Measurements from ENCODE around the gene CD248. TPM values are rescaled to one million over a fixed set of nuclear protein-coding genes. Genes with fewer than 3 reads are reported as not detected.
A peak's percentile ranks its signal among the peaks of the same experiment; 100 is the strongest.

Gene CD248
- total RNA-seq, 3 donors from 2014 or later: 17.3 to 69.1 (median 24.9) TPM

DNA sequence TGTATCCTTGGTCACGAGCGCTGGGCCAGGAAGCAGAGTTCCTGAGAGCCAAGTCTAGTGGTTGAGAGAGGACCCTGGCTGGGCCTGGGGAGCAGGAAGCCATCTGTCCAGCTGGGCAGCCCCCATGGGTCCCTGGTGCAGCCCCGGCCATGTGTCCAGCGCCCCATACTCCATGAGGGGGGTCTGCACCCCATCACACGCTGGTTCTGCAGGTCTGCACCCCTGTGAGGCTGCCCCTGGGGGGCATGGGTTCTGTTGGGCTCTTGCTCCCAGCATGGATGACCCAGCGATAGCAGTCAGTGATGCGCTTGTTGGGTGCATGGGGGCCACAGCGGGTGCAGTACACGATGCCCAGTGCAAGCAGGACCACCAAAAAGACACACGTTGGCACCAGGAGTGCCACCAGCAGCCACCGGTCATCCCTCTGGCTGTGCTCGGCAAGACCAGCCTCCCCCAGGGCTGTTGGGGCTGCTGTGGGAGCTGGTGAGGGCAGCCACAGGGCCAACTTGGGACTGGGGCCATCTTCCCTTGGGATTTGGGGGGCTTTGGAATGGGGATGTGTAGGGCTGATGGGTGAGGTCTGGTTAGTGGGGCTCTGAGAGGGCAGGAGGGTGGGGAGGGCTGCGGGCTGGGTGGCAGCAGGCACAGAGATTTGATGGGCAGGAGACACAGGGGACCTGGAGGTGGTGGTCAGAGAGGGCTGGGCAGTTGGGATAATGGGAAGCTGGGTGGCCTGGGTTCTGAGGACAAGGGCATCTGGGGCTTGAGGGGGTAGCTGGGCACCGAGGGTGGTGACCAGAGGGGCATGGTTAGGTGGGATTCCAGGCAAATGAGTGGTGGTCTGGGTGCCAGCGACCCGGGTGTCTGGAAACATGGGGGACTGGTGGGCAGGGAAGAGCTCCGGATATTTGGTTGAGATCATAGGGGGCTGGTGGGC is 2.0 kb downstream of the CD248 start:
- DNase-seq (ENCODE audit: low spot score in 2 of 2): no peak
- H3K4me1 ChIP-seq: peaks cover 13 to 14% of the 10 kb centered on the region in 2 donors

DNA sequence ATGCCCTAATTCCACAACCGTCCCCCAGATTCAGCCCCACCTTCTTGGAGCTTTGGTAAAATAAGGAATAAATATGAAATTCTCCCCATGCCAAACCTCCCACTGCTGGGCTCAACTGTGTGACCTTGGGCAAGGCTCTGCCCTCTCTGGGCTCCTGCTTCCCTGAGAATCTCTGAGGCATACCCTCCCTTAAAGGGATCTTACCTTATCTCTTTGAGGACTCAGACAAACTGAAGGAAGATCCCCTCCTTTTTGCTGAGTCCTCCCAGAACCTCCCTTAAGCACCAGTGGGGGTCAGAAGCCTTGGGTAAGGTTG is 2.7 kb downstream of the CD248 start:
- peak overlapping the region; percentile 53 to 77 (median 64) for H3K4me3 ChIP-seq
- H3K9me3 ChIP-seq: no peaks in the 10 kb centered on the region
- DNase-seq (ENCODE audit: low spot score in 2 of 2): no peak
- intact Hi-C loops (cut with DNase I; ENCODE audit: low total_unique reads): no loop called here
- peaks cover 3% of the 10 kb centered on the region in 2 donors for H3K27me3 ChIP-seq
- H3K36me3 ChIP-seq: no peaks in the 10 kb centered on the region
- peaks cover 13 to 14% of the 10 kb centered on the region in 2 donors for H3K4me1 ChIP-seq
- TF ChIP-seq POLR2AphosphoS5 (IDR thresholded peaks at IDR 0.05): no peak
- no peak for TF ChIP-seq POLR2A (IDR thresholded peaks at IDR 0.05)
- TF ChIP-seq, protein P1, sequence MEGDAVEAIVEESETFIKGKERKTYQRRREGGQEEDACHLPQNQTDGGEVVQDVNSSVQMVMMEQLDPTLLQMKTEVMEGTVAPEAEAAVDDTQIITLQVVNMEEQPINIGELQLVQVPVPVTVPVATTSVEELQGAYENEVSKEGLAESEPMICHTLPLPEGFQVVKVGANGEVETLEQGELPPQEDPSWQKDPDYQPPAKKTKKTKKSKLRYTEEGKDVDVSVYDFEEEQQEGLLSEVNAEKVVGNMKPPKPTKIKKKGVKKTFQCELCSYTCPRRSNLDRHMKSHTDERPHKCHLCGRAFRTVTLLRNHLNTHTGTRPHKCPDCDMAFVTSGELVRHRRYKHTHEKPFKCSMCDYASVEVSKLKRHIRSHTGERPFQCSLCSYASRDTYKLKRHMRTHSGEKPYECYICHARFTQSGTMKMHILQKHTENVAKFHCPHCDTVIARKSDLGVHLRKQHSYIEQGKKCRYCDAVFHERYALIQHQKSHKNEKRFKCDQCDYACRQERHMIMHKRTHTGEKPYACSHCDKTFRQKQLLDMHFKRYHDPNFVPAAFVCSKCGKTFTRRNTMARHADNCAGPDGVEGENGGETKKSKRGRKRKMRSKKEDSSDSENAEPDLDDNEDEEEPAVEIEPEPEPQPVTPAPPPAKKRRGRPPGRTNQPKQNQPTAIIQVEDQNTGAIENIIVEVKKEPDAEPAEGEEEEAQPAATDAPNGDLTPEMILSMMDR (IDR thresholded peaks at IDR 0.05): no peak
- peak overlapping the region; percentile 83 to 95 for H3K27ac ChIP-seq

More for the DNA sequence above, 2.0 kb downstream of the CD248 start:
- intact Hi-C loops (cut with DNase I; ENCODE audit: low total_unique reads): no loop called here
- Histone ChIP-seq H3K9me3 (no peaks in the 10 kb centered on the region), H3K27ac (peak overlapping the region; percentile 30 to 95), H3K4me3 (peak overlapping the region; percentile 53 to 77 (median 64)), H3K36me3 (no peaks in the 10 kb centered on the region), H3K27me3 (peaks cover 3% of the 10 kb centered on the region in 2 donors)
- TF ChIP-seq, protein P1 (IDR thresholded peaks at IDR 0.05): no peak
- no peak for TF ChIP-seq POLR2AphosphoS5 (IDR thresholded peaks at IDR 0.05)
- no peak for TF ChIP-seq POLR2A (IDR thresholded peaks at IDR 0.05)

DNA sequence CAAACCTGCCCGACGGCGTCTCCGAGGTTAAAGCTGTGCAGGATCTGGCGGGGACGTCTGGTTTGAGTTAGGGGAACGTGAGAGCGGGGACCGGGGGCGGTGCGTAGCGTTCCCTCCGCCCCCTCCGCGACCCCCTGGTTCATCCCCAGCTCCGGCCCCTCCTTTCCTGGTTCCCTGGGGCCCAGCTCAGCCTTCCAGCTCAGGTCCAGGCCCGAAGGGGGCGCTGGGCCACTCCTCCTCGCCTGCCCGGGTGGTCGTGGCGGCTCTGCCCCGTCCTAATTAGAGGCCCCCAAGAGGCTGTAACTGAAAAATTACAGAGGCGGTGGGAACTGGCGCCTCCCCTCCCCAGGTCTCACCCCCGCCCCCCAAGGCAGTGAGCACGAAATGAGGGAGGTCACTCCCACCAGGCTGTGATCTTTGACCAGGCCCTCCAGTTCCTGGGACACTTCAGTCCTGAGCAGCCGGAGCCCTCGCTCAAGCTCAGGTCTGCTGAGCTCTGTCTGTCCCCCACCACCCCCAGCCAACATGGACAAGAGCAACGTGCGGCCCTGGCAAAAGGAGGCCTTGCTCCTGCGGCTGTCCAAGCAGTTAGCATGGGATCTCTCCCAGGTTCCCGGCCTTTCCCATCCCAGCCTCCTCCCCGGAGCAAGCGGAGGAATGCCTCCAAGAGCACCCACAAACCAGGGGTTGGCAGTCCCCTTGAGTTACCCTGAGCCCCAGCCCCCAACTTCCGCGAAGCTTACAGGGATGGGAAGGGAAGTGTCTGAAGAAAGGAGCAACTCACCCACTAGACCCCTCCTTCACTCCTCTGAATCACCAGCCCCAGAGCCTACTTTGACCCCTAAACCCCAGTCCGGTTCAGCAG is 3.3 kb downstream of the CD248 start:
- Histone ChIP-seq H3K4me3 (peak overlapping the region; percentile 53 to 77 (median 64)), H3K27ac (peak overlapping the region; percentile 83 to 95), H3K9me3 (no peaks in the 10 kb centered on the region), H3K36me3 (no peaks in the 10 kb centered on the region), H3K27me3 (peaks cover 3% of the 10 kb centered on the region in 2 donors), H3K4me1 (peaks cover 10 to 13% of the 10 kb centered on the region in 2 donors)
- intact Hi-C loops (cut with DNase I; ENCODE audit: low total_unique reads): no loop called here
- DNase-seq (ENCODE audit: low spot score in 2 of 2): no peak
- TF ChIP-seq POLR2A (IDR thresholded peaks at IDR 0.05): no peak
- no peak for TF ChIP-seq POLR2AphosphoS5 (IDR thresholded peaks at IDR 0.05)

DNA sequence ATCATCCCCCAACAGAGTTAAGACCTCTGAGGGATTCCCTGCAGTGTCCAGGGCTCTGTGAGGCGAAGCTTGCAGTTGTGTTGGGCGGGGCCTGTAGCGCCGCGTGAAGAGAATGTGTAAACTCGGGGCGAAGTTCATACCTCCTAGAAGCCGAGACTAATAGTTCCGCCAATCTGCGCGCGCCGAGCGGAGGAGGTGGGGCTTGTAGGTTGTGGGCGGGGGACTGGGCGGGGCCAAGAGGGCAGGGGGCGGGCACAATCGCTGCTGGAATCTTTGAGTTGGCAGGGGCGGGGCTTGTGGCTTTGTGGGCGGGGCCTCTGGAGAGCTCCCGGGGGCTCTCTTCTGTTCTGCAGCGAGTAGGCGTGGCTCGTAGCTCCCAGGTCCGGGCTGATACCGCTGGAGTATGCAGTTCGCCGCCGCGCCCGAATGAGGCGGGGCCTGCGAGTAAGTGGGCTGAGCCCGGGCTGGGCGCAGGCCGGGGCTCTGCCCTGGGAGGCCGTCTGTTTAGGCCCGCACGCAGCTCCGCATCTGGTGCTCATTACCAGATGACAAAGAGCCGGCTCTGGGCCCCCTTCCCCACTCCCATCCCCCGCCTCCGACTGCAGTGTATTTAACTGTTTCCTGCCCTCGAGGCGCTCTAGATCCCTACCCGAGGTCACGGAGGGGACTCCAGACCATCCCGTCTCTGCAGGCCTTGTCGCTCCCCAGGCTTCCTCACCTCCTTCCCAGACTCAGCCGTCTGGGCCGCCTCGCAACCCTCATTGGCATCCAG is 4.1 kb downstream of the CD248 start:
- TF ChIP-seq POLR2AphosphoS5 (IDR thresholded peaks at IDR 0.05): peak in 1 of 3 donors; percentile 43
- TF ChIP-seq, protein P1 (IDR thresholded peaks at IDR 0.05): no peak
- H3K27ac ChIP-seq: peak overlapping the region; percentile 83 to 95
- H3K27me3 ChIP-seq: peaks cover 3% of the 10 kb centered on the region in 2 donors
- H3K36me3 ChIP-seq: no peaks in the 10 kb centered on the region
- H3K9me3 ChIP-seq: no peaks in the 10 kb centered on the region
- intact Hi-C loops (cut with DNase I; ENCODE audit: low total_unique reads): no loop called here
- peak; percentile 94 to 97 for DNase-seq (ENCODE audit: low spot score in 2 of 2)
- peaks cover 3 to 10% of the 10 kb centered on the region in 2 donors for H3K4me1 ChIP-seq
- H3K4me3 ChIP-seq: peak overlapping the region; percentile 53 to 77 (median 64)

DNA sequence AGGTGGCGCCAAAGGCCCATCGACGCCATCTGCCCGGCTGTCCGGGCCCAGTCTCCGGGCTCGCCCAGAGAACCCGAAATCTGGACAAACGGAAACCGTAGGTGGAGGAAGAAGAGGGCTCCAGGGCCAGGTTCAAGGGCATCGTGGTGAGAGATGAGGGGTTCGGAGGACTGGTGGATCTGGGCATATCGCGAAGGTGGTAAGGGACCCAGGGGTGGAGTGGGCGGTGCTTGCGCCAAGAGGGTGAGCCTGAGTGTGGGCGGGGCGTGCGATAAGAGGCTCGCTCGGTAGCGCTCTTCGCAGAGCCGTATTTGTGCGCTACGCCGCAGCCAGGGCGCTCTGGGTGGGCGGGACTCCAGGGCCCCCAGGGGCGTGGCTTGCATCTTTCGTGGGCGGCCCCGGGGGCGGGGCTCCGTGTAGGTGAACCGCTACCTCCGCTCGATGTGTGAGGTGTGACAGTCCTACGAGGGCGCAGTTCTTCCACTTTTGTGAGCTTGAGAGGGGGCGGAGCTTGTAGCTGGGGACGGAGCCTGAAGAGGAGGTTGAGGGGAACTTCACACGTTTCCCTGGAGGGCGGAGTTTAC is 4.8 kb downstream of the CD248 start:
- peak overlapping the region; percentile 53 to 77 (median 64) for H3K4me3 ChIP-seq
- peak overlapping the region; percentile 83 to 95 for H3K27ac ChIP-seq
- peaks cover 3% of the 10 kb centered on the region in 2 donors for H3K27me3 ChIP-seq
- H3K9me3 ChIP-seq: no peaks in the 10 kb centered on the region
- intact Hi-C loops (cut with DNase I; ENCODE audit: low total_unique reads): no loop called here
- peak; percentile 77 to 92 for DNase-seq (ENCODE audit: low spot score in 2 of 2)
- H3K36me3 ChIP-seq: no peaks in the 10 kb centered on the region
- no peak for TF ChIP-seq POLR2A (IDR thresholded peaks at IDR 0.05)
- peak; percentile 12 to 43 (median 32) for TF ChIP-seq POLR2AphosphoS5 (IDR thresholded peaks at IDR 0.05)
- TF ChIP-seq, protein P1 (IDR thresholded peaks at IDR 0.05): peak; percentile 44 to 92 (median 91)
- peaks cover 0 to 6% of the 10 kb centered on the region in 2 donors for H3K4me1 ChIP-seq
